Measurements from ENCODE around the gene PTOV1. TPM values are rescaled to one million over a fixed set of nuclear protein-coding genes. Genes with fewer than 3 reads are reported as not detected.

Gene PTOV1
- total RNA-seq, 4 donors from 2014 or later: 62.3 to 203 (median 66.8) TPM

GRCh38 chr19:49858088-49858985 is 7.4 kb downstream of the PTOV1 start:
- no peak overlapping the region for H3K27ac ChIP-seq

GRCh38 chr19:49859682-49860335 is 8.8 kb downstream of the PTOV1 start:
- WGBS, 2 donors (ENCODE audit: low coverage in 1 of 2): 84 to 100% methylated on average over 1 to 22 of the region's 22 CpGs
- peaks cover 0 to 11% (median 2%) of the 10 kb centered on the region in 4 donors for H3K36me3 ChIP-seq
- no peak for TF ChIP-seq EP300 (IDR thresholded peaks at IDR 0.05; ENCODE audit: low read depth)
- TF ChIP-seq CTCF (IDR thresholded peaks at IDR 0.05): no peak
- TF ChIP-seq POLR2A (IDR thresholded peaks at IDR 0.05): no peak
- TF ChIP-seq POLR2AphosphoS5 (IDR thresholded peaks at IDR 0.05): no peak
- intact Hi-C loops (cut with DNase I; ENCODE audit: low total_unique reads) (no loop called here), in situ Hi-C loops (cut with MboI; ENCODE audit: low pct_ligation_motif_present in 1 of 4, low pct_unique_long_range_greater_than_20kb in 1 of 4, low sequenced_read_pairs in 3 of 4) (loop anchor here in 1 of 4 donors (10.0 to 25.0 kb wide), 2 partner anchors 45 to 373 kb away; partner anchors contain the start of genes FUZ, MED25, RPL13A and RPS11)
- H3K4me1 ChIP-seq: peaks cover 0 to 13% (median 11%) of the 10 kb centered on the region in 4 donors
- no peak overlapping the region for H3K4me3 ChIP-seq
- H3K9me3 ChIP-seq: no peaks in the 10 kb centered on the region
- no peak for DNase-seq
- H3K27ac ChIP-seq: peak overlapping the region in 1 of 4 donors; percentile 50
- H3K27me3 ChIP-seq: no peaks in the 10 kb centered on the region

More at GRCh38 chr19:49858088-49858985, 7.4 kb downstream of the PTOV1 start:
- Histone ChIP-seq H3K4me3 (no peak overlapping the region), H3K36me3 (peaks cover 0 to 11% (median 2%) of the 10 kb centered on the region in 4 donors), H3K4me1 (peaks cover 7 to 19% (median 11%) of the 10 kb centered on the region in 4 donors), H3K9me3 (no peaks in the 10 kb centered on the region), H3K27me3 (no peaks in the 10 kb centered on the region)
- in situ Hi-C loops (cut with MboI; ENCODE audit: low pct_ligation_motif_present in 1 of 4, low pct_unique_long_range_greater_than_20kb in 1 of 4, low sequenced_read_pairs in 3 of 4) (loop anchor here in 1 of 4 donors (25.0 kb wide), 1 partner anchor 371 kb away; the partner anchor contains the start of genes RPL13A and RPS11), intact Hi-C loops (cut with DNase I; ENCODE audit: low total_unique reads) (no loop called here)
- WGBS, 2 donors (ENCODE audit: low coverage in 1 of 2): 90% methylated on average over 37 of the region's 37 CpGs; no CpG with 5 or more reads in 1 of the 2 donors
- no peak for DNase-seq
- no peak for TF ChIP-seq POLR2A (IDR thresholded peaks at IDR 0.05)
- TF ChIP-seq CTCF (IDR thresholded peaks at IDR 0.05): no peak
- no peak for TF ChIP-seq POLR2AphosphoS5 (IDR thresholded peaks at IDR 0.05)
- no peak for TF ChIP-seq EP300 (IDR thresholded peaks at IDR 0.05; ENCODE audit: low read depth)

- Histone ChIP-seq H3K4me3 (no peak overlapping the region), H3K27me3 (no peaks in the 10 kb centered on the region), H3K4me1 (peaks cover under 1 to 20% (median 17%) of the 10 kb centered on the region in 4 donors), H3K36me3 (peaks cover 0 to 11% (median 2%) of the 10 kb centered on the region in 4 donors), H3K9me3 (no peaks in the 10 kb centered on the region), H3K27ac (peak overlapping the region; percentile 39 to 51 (median 48))
- DNase-seq: no peak
- no peak for TF ChIP-seq EP300 (IDR thresholded peaks at IDR 0.05; ENCODE audit: low read depth)
- whole genome bisulfite sequencing, 2 donors (ENCODE audit: low coverage in 1 of 2): 76% methylated on average over 17 of the region's 17 CpGs; no CpG with 5 or more reads in 1 of the 2 donors
- intact Hi-C loops (cut with DNase I; ENCODE audit: low total_unique reads): no loop called here
- in situ Hi-C loops (cut with MboI; ENCODE audit: low pct_ligation_motif_present in 1 of 4, low pct_unique_long_range_greater_than_20kb in 1 of 4, low sequenced_read_pairs in 3 of 4): loop anchor here in 1 of 4 donors (10.0 to 25.0 kb wide), 2 partner anchors 46 to 373 kb away; partner anchors contain the start of genes FUZ, MED25, RPL13A and RPS11
These were observed 9.6 kb downstream of the PTOV1 start for GRCh38 chr19:49860336-49861102.

GRCh38 chr19:49861107-49861506 is 10.1 kb downstream of the PTOV1 start:
- DNase-seq: peak; percentile 67

More at GRCh38 chr19:49861107-49861506, 10.1 kb downstream of the PTOV1 start:
- H3K4me3 ChIP-seq: no peak overlapping the region
- no peaks in the 10 kb centered on the region for H3K27me3 ChIP-seq
- intact Hi-C loops (cut with DNase I; ENCODE audit: low total_unique reads): no loop called here
- 39% methylated on average over 13 of the region's 13 CpGs; no CpG with 5 or more reads in 1 of the 2 donors for WGBS, 2 donors (ENCODE audit: low coverage in 1 of 2)
- no peak for TF ChIP-seq POLR2AphosphoS5 (IDR thresholded peaks at IDR 0.05)
- TF ChIP-seq POLR2A (IDR thresholded peaks at IDR 0.05): no peak
- TF ChIP-seq EP300 (IDR thresholded peaks at IDR 0.05; ENCODE audit: low read depth): no peak
- TF ChIP-seq CTCF (IDR thresholded peaks at IDR 0.05): no peak
- peak overlapping the region; percentile 39 to 51 (median 48) for H3K27ac ChIP-seq
- peaks cover 0 to 11% (median 2%) of the 10 kb centered on the region in 4 donors for H3K36me3 ChIP-seq
- no peaks in the 10 kb centered on the region for H3K9me3 ChIP-seq
- H3K4me1 ChIP-seq: peaks cover 5 to 26% (median 23%) of the 10 kb centered on the region in 4 donors
- in situ Hi-C loops (cut with MboI; ENCODE audit: low pct_ligation_motif_present in 1 of 4, low pct_unique_long_range_greater_than_20kb in 1 of 4, low sequenced_read_pairs in 3 of 4): loop anchor here in 1 of 4 donors (10.0 to 25.0 kb wide), 2 partner anchors 46 to 374 kb away; partner anchors contain the start of genes FUZ, MED25, RPL13A and RPS11

Data from transverse colon (tissue), 4 donors.